C4-2B (cell line): ENCODE results near the gene SOCS6.

Source experiments
- CTCF ChIP-seq: fragments of 450-650 bp; conservative IDR thresholded peaks from 2 replicates; pipeline ENCODE4 v1.5.1; 2017; ENCODE audit warnings: mild to moderate bottlenecking
- ZFX ChIP-seq: fragments of 450-650 bp; IDR thresholded peaks from 2 replicates; pipeline ENCODE4 v1.6.1; 2017

GRCh38 chr18:70338890-70339289 is 50.0 kb downstream of the SOCS6 start:
- TF ChIP-seq CTCF = no peak
- no peak for TF ChIP-seq ZFX
